Measurements from ENCODE around the gene HAP1. TPM values are rescaled to one million over a fixed set of nuclear protein-coding genes. Genes with fewer than 3 reads are reported as not detected.
"Not testable (repeated sequence)": the region's sequence is repeated elsewhere in the genome, so short reads cannot be mapped to it uniquely, and the experiment has no call there.

HAP1 gene
- polyA plus RNA-seq (2012; ENCODE audit: missing spikeins): not detected

DNA sequence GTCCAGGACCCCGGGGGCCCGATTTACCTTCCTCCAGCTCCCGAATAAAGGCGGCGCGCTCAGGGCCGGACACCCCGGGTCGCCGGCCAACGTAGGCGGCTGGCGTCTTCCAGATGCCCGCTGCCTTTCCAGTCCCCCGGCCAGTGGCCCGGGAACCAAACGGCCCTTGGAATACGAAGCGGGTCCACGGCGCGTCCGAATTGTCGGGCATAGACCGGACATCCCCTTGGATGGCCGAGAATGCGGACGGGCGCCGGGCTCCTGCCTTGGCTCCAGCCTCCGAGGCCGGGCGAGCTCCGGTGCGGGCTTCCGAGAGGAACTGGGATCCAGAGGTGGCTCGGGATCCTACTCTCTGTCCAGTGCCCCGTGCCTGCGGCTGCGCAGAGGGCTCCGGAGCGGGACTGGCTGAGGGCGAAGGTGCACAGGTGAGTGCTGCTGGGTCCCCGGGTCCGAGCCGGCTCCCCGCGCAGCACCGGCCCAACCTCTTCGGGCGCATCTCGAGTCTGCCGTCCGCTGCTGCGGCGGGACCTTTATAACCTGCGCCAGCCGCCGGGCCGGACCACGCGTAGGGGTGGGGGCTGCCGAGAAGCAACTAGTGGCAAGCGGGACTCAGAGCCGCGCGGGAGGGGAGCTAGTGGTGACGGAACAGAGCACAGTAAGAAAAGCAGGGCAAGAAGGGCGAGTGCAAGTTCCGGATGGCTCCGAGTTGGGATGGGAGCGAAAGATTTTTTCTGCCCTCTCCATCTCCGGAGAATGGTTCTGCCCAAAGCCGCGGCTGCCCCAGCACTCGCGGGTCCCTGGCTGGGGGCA is at the start of gene HAP1:
TSS of gene HAP1 (minus strand) at position 505 of the 810 bp plus-strand sequence. CDS start at position 496, 9 bp downstream.
- TF ChIP-seq POLR2AphosphoS5 (IDR thresholded peaks at IDR 0.05; ENCODE audit: low read depth, low read length): no peak
- no peak for TF ChIP-seq TAF1 (IDR thresholded peaks at IDR 0.05; ENCODE audit: borderline replicate concordance, low read depth, low read length)
- no peak for TF ChIP-seq POLR2A (IDR thresholded peaks at IDR 0.05; ENCODE audit: low read depth, low read length)
- FAIRE-seq (no peak), DNase-seq (ENCODE audit: insufficient read length) (no peak)

DNA sequence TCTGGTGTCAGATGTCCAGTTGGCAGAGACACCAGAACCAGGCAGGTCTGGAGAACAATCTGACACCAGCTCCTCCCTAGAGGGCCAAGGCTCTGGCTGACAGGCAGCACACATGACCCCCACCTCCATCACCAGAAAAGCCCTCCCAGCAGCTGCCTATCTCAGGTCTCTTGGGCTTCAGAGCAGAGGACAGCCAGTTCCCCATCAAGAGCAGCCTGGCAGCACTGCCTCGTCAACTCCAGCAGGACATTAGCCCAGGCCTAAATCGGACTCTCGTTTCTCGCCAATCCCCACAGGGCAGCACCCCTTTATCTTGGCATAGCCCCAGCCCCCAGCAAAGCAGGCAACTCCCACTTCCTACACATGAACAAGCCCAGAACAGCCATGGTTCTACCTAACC is 47.7 kb upstream of the HAP1 start:
- TF ChIP-seq POLR2A (IDR thresholded peaks at IDR 0.05; ENCODE audit: low read depth, low read length) (no peak), POLR2AphosphoS5 (IDR thresholded peaks at IDR 0.05; ENCODE audit: low read depth, low read length) (no peak), TAF1 (IDR thresholded peaks at IDR 0.05; ENCODE audit: borderline replicate concordance, low read depth, low read length) (no peak)
- DNase-seq (ENCODE audit: insufficient read length) (no peak), FAIRE-seq (no peak)

- TF ChIP-seq POLR2AphosphoS5 (IDR thresholded peaks at IDR 0.05; ENCODE audit: low read depth, low read length) (no peak), POLR2A (IDR thresholded peaks at IDR 0.05; ENCODE audit: low read depth, low read length) (no peak), TAF1 (IDR thresholded peaks at IDR 0.05; ENCODE audit: borderline replicate concordance, low read depth, low read length) (no peak)
- DNase-seq (ENCODE audit: insufficient read length) (no peak), FAIRE-seq (no peak)
These were observed 47.1 kb upstream of the HAP1 start for GRCh38 chr17:41781404-41782110.

DNA sequence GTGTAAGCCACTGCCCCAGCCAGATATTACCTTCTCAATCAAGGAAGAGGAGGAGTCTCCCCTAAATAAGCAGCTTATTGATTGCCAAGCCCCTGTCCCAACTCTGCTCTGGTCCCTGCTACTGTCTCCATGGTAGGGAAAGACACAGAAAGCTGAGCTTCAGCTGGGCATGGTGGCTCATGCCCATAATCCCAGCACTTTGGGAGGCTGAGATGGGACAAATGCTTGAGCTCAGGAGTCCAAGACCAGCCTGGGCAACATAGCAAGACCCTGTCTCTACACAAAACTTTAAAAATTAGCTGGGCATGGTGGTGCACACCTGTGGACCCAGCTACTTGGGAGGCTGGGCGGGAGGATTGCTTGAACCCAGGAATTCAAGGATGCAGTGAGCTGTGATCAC is 45.5 kb upstream of the HAP1 start:
- TF ChIP-seq POLR2A (IDR thresholded peaks at IDR 0.05; ENCODE audit: low read depth, low read length): no peak
- no peak for TF ChIP-seq TAF1 (IDR thresholded peaks at IDR 0.05; ENCODE audit: borderline replicate concordance, low read depth, low read length)
- TF ChIP-seq POLR2AphosphoS5 (IDR thresholded peaks at IDR 0.05; ENCODE audit: low read depth, low read length): no peak
- DNase-seq (ENCODE audit: insufficient read length) (no peak), FAIRE-seq (no peak)

DNA sequence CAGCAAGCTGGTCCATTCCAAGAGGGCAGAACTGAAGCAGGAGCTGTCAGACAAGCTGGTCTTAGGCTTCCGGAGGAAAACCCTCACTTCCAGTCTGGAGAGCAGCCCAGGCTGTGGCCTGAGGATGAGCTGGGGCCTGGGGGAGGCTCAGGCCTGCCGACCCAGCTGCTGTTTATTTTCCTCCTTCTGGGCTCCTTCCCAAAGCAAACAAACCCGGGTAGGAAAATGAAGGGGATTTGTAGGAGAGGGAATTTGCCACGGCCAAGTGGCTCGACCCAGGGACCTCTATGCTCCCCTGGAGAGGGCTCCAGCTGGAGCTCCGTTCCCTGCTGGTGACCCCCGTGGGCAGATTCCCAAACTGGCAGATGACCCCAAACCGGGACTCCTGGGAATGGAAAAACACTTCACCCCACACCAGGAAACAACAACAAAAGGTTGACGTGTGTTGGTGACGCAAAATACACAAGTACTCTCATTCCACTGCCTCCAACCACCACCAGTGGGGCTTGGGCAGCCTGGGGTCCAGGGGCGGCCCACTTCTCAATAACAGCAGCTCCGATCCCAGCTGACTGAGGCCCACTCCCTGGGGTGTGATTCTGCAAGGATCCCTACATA is 43.2 kb upstream of the HAP1 start:
- TF ChIP-seq POLR2A (IDR thresholded peaks at IDR 0.05; ENCODE audit: low read depth, low read length): no peak
- no peak for TF ChIP-seq POLR2AphosphoS5 (IDR thresholded peaks at IDR 0.05; ENCODE audit: low read depth, low read length)
- TF ChIP-seq TAF1 (IDR thresholded peaks at IDR 0.05; ENCODE audit: borderline replicate concordance, low read depth, low read length): no peak
- FAIRE-seq (no peak), DNase-seq (ENCODE audit: insufficient read length) (no peak)

DNA sequence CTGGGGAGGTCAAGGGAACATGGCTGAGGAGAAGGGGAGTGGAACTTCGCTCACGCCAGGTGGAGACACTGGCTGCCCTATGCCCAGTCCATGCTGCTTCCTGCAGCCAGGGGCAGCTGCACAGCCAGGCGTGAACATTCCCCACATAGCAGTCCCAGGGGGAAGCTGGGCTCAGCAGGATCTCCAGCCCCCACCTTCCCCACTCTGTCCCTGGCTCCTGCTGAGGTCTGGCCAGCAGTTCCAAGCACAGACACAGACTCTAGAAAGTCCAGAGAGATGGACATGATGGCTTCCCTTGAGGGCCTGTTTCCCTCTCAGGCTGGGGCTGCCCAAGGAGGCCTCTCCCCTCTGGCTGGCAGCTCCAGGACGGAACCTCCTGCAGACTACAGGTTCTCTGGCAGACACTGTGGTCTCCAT is 42.7 kb upstream of the HAP1 start:
- no peak for DNase-seq (ENCODE audit: insufficient read length)

GRCh38 chr17:41776262-41776900 is 41.9 kb upstream of the HAP1 start:
- not testable (repeated sequence) for FAIRE-seq; DNase-seq (ENCODE audit: insufficient read length)

More for the DNA sequence above, 42.7 kb upstream of the HAP1 start:
- TF ChIP-seq POLR2AphosphoS5 (IDR thresholded peaks at IDR 0.05; ENCODE audit: low read depth, low read length) (no peak), TAF1 (IDR thresholded peaks at IDR 0.05; ENCODE audit: borderline replicate concordance, low read depth, low read length) (no peak), POLR2A (IDR thresholded peaks at IDR 0.05; ENCODE audit: low read depth, low read length) (no peak)
- FAIRE-seq: no peak

GRCh38 chr17:41775394-41776226 is 41.2 kb upstream of the HAP1 start:
- FAIRE-seq (no peak), DNase-seq (ENCODE audit: insufficient read length) (no peak)
- TF ChIP-seq TAF1 (IDR thresholded peaks at IDR 0.05; ENCODE audit: borderline replicate concordance, low read depth, low read length) (no peak), POLR2AphosphoS5 (IDR thresholded peaks at IDR 0.05; ENCODE audit: low read depth, low read length) (no peak), POLR2A (IDR thresholded peaks at IDR 0.05; ENCODE audit: low read depth, low read length) (no peak)

DNA sequence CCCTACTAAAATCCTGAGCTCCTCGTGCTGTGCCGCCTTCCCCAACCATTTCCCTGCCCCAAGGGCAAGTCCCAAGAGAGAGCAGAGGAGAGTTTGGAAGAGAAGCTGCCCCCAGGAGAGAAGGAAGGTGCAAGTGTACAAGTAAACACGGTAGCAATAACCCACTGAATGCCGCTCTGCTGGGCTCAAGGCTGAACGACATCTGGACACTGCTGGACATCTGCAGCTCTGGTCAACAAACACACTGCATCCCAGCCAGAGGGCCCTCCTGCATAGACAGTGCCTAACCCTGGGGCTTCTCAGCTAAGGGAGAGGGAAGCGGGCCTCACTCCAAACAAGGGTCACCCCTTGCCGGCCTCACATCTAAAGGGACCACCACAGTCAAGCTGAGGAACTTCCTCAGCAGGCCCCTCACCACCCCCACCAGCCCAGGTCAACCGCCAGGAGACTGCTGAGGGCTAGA is 39.3 kb upstream of the HAP1 start:
- FAIRE-seq (no peak), DNase-seq (ENCODE audit: insufficient read length) (no peak)
- TF ChIP-seq POLR2AphosphoS5 (IDR thresholded peaks at IDR 0.05; ENCODE audit: low read depth, low read length) (no peak), POLR2A (IDR thresholded peaks at IDR 0.05; ENCODE audit: low read depth, low read length) (no peak), TAF1 (IDR thresholded peaks at IDR 0.05; ENCODE audit: borderline replicate concordance, low read depth, low read length) (no peak)

- DNase-seq (ENCODE audit: insufficient read length) (no peak), FAIRE-seq (no peak)
- TF ChIP-seq TAF1 (IDR thresholded peaks at IDR 0.05; ENCODE audit: borderline replicate concordance, low read depth, low read length): no peak
- no peak for TF ChIP-seq POLR2A (IDR thresholded peaks at IDR 0.05; ENCODE audit: low read depth, low read length)
These were observed 38.7 kb upstream of the HAP1 start for GRCh38 chr17:41773190-41773588.
